Lower lobe of right lung (tissue), 2 donors: ENCODE measurements around the gene SRPK3. TPM values are rescaled to one million over a fixed set of nuclear protein-coding genes. Genes with fewer than 3 reads are reported as not detected.

ENCODE experiments used
- ATAC-seq, 2 donors: fragments of 200-7000 bp; cut with Tn5 transposase; one replicate each; pipeline ENCODE4 v1.9.1; 2020 to 2022; ENCODE audit warnings: mild to moderate bottlenecking in 2 of 2, moderate library complexity in 2 of 2
- DNase-seq: peaks from one replicate; pipeline ENCODE4 v3.0.0-alpha.2; 2020
- H3K27ac ChIP-seq: fragments of 200-600 bp; one replicate; pipeline ENCODE4 v1.8.0; 2022
- H3K27me3 ChIP-seq: fragments of 200-600 bp; one replicate; pipeline ENCODE4 v1.8.0; 2022; ENCODE audit warnings: low read depth
- H3K36me3 ChIP-seq: fragments of 200-600 bp; one replicate; pipeline ENCODE4 v1.8.0; 2022; ENCODE audit warnings: mild to moderate bottlenecking
- H3K4me1 ChIP-seq: fragments of 200-600 bp; one replicate; pipeline ENCODE4 v1.8.0; 2022
- H3K4me3 ChIP-seq: fragments of 200-600 bp; one replicate; pipeline ENCODE4 v1.8.0; 2022; ENCODE audit warnings: mild to moderate bottlenecking
- H3K9me3 ChIP-seq: fragments of 200-600 bp; one replicate; pipeline ENCODE4 v1.8.0; 2022
- CTCF ChIP-seq: fragments of 200-600 bp; IDR thresholded peaks from one replicate; pipeline ENCODE4 v1.8.0; 2022; ENCODE audit warnings: antibody characterized with exemption, mild to moderate bottlenecking
- intact Hi-C: fragments of 100-400 bp; cut with DNase I; formaldehyde crosslinking; loops from one replicate; pipeline ENCODE4 v1.11.0; 2022
- total RNA-seq: library from RNA; stranded (reverse); fragmentation: NEBNext Ultra II Directional; extraction: Animal tissue kit (Norgen Biotek cat#: 25700); gene quantifications from one replicate; pipeline ENCODE4 v1.2.1, GENCODE V29; 2021
- donor health status: DM: no; HTN: yes; CAD: no; lungs with severe emphysema.

SRPK3 gene
- total RNA-seq, 1 donor from 2014 or later = not detected

- TF ChIP-seq CTCF = no peak
- intact Hi-C loops = no loop called here
- Histone ChIP-seq H3K36me3 (no peaks in the 10 kb centered on the region), H3K4me1 (no peaks in the 10 kb centered on the region), H3K4me3 (no peak overlapping the region), H3K27me3 (no peaks in the 10 kb centered on the region), H3K9me3 (no peaks in the 10 kb centered on the region), H3K27ac (no peak overlapping the region)
- ATAC-seq (no peak), DNase-seq (no peak)
These were observed 9.2 kb upstream of the SRPK3 start for GRCh38 chrX:153771415-153772315.

DNA sequence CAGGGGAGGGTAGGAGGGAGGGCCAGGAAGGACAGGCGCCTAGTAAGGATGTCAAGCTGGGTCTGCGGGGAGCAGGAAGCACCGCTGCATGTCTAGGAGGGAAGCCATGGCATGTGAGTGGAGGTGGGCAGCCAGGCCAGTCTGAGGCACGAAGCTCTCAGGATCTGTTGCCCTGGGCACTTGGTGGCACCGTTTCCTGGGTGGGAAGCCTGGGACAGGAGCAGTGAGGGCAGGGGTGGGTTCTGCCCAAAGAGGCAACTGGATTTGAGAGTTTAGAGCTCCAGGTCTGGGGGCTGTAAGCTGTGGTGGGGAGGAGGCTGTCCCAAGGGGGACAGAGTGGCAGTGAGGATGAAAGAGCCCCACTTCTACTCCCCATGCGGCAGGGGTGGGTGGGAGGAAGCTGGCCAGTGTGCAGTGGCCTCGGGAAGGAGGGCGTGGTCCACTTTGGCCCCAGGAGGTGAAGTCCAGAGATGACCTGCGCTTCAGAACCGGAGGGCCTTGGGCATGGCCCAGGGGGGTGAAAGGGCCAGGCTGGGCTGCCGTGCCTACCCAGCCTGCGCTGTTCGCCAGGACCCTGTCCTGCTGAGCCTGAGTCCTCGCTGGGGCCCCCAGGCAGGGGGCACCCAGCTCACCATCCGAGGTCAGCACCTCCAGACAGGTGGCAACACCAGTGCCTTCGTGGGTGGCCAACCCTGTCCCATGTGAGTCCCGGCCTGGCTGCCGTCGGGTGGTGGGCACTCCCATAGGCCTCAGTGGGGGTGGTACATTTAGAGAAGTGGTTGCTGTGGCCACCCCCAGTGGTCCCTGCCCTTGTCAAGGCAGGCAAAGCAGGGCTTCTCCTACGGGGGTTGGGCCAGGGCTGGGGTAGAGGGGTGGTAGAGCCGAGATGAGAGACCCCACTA lies 8.3 kb upstream of the SRPK3 start:
- intact Hi-C loops = no loop called here
- Histone ChIP-seq H3K9me3 (no peaks in the 10 kb centered on the region), H3K4me1 (no peaks in the 10 kb centered on the region), H3K4me3 (no peak overlapping the region), H3K27ac (no peak overlapping the region), H3K36me3 (no peaks in the 10 kb centered on the region), H3K27me3 (no peaks in the 10 kb centered on the region)
- DNase-seq (no peak), ATAC-seq (no peak)
- no peak for TF ChIP-seq CTCF

- ATAC-seq (no peak), DNase-seq (peak; percentile 18)
- no peak overlapping the region for H3K4me3 ChIP-seq
- TF ChIP-seq CTCF = no peak
- no peaks in the 10 kb centered on the region for H3K9me3 ChIP-seq
- no peak overlapping the region for H3K27ac ChIP-seq
- no peaks in the 10 kb centered on the region for H3K36me3 ChIP-seq
- no peaks in the 10 kb centered on the region for H3K4me1 ChIP-seq
- H3K27me3 ChIP-seq = no peaks in the 10 kb centered on the region
- intact Hi-C loops = no loop called here
These were observed 7.6 kb upstream of the SRPK3 start for GRCh38 chrX:153773218-153773611.

DNA sequence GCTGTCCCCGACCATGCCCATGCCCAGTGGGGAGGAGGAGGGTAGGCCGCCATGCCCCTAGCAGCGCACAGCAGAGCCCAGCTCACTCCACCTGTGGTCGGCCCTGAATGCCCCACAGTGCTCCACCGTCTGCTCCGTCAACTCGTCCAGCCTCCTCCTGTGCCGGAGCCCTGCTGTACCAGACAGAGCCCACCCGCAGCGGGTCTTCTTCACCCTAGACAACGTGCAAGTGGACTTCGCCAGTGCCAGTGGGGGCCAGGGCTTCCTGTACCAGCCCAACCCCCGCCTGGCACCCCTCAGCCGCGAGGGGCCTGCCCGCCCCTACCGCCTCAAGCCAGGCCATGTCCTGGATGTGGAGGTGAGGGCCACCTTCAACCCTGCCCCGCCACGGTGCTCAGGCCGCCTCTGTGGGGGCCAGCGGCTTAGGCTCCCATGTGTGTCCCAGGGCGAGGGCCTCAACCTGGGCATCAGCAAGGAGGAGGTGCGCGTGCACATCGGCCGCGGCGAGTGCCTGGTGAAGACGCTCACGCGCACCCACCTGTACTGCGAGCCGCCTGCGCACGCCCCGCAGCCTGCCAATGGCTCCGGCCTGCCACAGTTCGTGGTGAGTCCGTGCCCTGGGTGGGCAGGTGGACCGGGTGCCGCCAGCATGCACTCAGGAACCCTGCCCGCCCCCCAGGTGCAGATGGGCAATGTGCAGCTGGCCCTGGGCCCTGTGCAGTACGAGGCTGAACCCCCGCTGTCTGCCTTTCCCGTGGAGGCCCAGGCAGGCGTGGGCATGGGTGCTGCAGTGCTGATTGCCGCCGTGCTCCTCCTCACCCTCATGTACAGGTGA lies 6.9 kb upstream of the SRPK3 start:
- Histone ChIP-seq H3K27me3 (no peaks in the 10 kb centered on the region), H3K27ac (no peak overlapping the region), H3K4me1 (no peaks in the 10 kb centered on the region), H3K36me3 (no peaks in the 10 kb centered on the region), H3K9me3 (no peaks in the 10 kb centered on the region), H3K4me3 (no peak overlapping the region)
- no peak for TF ChIP-seq CTCF
- ATAC-seq (no peak), DNase-seq (peak; percentile 27)
- intact Hi-C loops = no loop called here
